GM21723 (cell line): Measurements from ENCODE around the gene VAV2.
"Not testable (repeated sequence)": the region's sequence is repeated elsewhere in the genome, so short reads cannot be mapped to it uniquely, and the experiment has no call there.

ENCODE experiments used
- ATAC-seq: cut with Tn5 transposase; IDR thresholded peaks from one replicate; pipeline ENCODE4 v1.9.1; 2021; ENCODE audit warnings: mild to moderate bottlenecking, moderate library complexity; ENCODE audit not compliant: unreplicated experiment

The VAV2 gene

GRCh38 chr9:133938753-133939152, 53.4 kb downstream of the VAV2 start:
- no peak for ATAC-seq

- ATAC-seq: no peak
Measured at GRCh38 chr9:133938086-133938485, 54.0 kb downstream of the VAV2 start.

GRCh38 chr9:133937120-133937519, 55.0 kb downstream of the VAV2 start:
- ATAC-seq: no peak

GRCh38 chr9:133935328-133936005, 56.7 kb downstream of the VAV2 start:
- ATAC-seq: no peak

GRCh38 chr9:133934482-133935232, 57.5 kb downstream of the VAV2 start:
- ATAC-seq: no peak

- ATAC-seq: no peak
Measured at GRCh38 chr9:133933426-133934026, 58.6 kb downstream of the VAV2 start.

- no peak for ATAC-seq
Measured at GRCh38 chr9:133932633-133933032, 59.5 kb downstream of the VAV2 start.

GRCh38 chr9:133932181-133932580, 59.9 kb downstream of the VAV2 start:
- no peak for ATAC-seq

GRCh38 chr9:133930682-133931485, 61.2 kb downstream of the VAV2 start:
- no peak for ATAC-seq

- ATAC-seq: no peak
Measured at GRCh38 chr9:133930046-133930681, 62.0 kb downstream of the VAV2 start.

- ATAC-seq: no peak
Measured at GRCh38 chr9:133929599-133929998, 62.5 kb downstream of the VAV2 start.

GRCh38 chr9:133928248-133928764, 63.8 kb downstream of the VAV2 start:
- ATAC-seq: no peak

GRCh38 chr9:133927041-133927440, 65.1 kb downstream of the VAV2 start:
- ATAC-seq: no peak

- ATAC-seq: no peak
Measured at GRCh38 chr9:133926165-133926856, 65.8 kb downstream of the VAV2 start.

- no peak for ATAC-seq
Measured at GRCh38 chr9:133924453-133924852, 67.7 kb downstream of the VAV2 start.

GRCh38 chr9:133923608-133924007, 68.5 kb downstream of the VAV2 start:
- ATAC-seq: not testable (repeated sequence)

- ATAC-seq: no peak
Measured at GRCh38 chr9:133921866-133922265, 70.3 kb downstream of the VAV2 start.

GRCh38 chr9:133920471-133920870, 71.7 kb downstream of the VAV2 start:
- no peak for ATAC-seq

- ATAC-seq: no peak
Measured at GRCh38 chr9:133919253-133920115, 72.6 kb downstream of the VAV2 start.
